Tibial artery (tissue), 4 donors: ENCODE results near the gene LYPLAL1.

ENCODE experiments used
- DNase-seq, 2 donors: peaks; one replicate each; pipeline ENCODE4 v3.0.0-alpha.2; 2019
- H3K27ac ChIP-seq, 2 donors: fragments of 200-600 bp; sonication (generic) in 1 of 2; 1 replicate in 1 of 2; 2 replicates in 1 of 2; pipeline ENCODE4 v1.5.1; 2018 to 2019; ENCODE audit warnings: mild to moderate bottlenecking in 1 of 2
- H3K27me3 ChIP-seq, 2 donors: fragments of 200-600 bp; sonication (generic) in 1 of 2; one replicate each; pipeline versions ENCODE4 v1.5.1 to v1.6.0; 2016 to 2019
- H3K36me3 ChIP-seq, 3 donors: fragments of 200-600 bp; sonication (generic) in 2 of 3; one replicate each; pipeline ENCODE4 v1.5.1; 2016 to 2019; ENCODE audit warnings: mild to moderate bottlenecking in 2 of 3
- H3K4me1 ChIP-seq, 4 donors: fragments of 200-600 bp; sonication (generic) in 2 of 4; 1 replicate in 3 of 4; 2 replicates in 1 of 4; pipeline ENCODE4 v1.5.1; 2016 to 2019
- H3K4me3 ChIP-seq, 2 donors: fragments of 200-600 bp; sonication (generic) in 1 of 2; 1 replicate in 1 of 2; 2 replicates in 1 of 2; pipeline ENCODE4 v1.5.1; 2018 to 2019; ENCODE audit warnings: mild to moderate bottlenecking in 2 of 2
- H3K9me3 ChIP-seq, 3 donors: fragments of 200-600 bp; sonication (generic) in 1 of 3; one replicate each; pipeline ENCODE4 v1.5.1; 2016 to 2019
- intact Hi-C: fragments of 100-400 bp; cut with DNase I; formaldehyde crosslinking; loops from one replicate; pipeline ENCODE4 v1.15.0; 2023; ENCODE audit warnings: low total_unique reads
- TF ChIP-seq, protein P1 (sequence below), 2 experiments: fragments of 200-600 bp in 1 of 2; fragments of 450-650 bp in 1 of 2; IDR thresholded peaks; one replicate each; pipeline ENCODE4 v1.5.1; 2017 to 2019; ENCODE audit warnings: antibody characterized with exemption in 2 of 2, mild to moderate bottlenecking in 1 of 2, moderate library complexity in 1 of 2

LYPLAL1 gene

DNA sequence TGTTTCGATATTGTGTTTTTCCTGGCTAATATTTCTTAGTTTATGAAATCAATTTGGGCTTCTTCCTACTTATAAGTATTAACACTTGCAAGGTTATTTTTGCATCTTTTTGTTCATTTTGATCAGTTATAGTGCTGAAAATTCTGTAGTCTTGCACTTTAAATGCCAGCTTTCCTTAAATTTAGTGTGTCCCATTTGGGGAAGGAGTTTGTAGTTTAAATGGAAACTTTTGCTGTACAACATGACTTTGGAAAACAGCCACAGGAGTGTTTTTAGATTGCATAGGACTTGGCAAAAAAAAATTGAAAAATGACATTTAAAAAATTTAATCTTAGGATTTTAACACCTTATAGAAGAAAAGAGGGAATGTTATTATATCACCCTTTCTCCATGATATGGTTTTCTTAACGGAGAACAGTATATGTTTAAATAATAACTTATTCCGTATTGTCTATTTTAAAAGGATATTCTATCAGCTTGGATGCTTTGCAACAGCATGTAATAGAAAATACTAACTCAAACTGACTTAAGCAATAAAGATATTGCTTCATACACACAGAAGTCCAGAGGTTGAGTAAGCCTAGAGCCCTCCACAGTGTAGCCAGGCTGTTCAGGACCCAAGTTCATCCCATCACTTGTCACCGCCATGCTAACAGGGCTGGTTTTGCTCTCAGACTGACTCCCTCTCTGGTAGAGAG lies 53.8 kb downstream of the LYPLAL1 start:
- no peaks in the 10 kb centered on the region for H3K27me3 ChIP-seq
- H3K9me3 ChIP-seq = no peaks in the 10 kb centered on the region
- TF ChIP-seq, protein P1, sequence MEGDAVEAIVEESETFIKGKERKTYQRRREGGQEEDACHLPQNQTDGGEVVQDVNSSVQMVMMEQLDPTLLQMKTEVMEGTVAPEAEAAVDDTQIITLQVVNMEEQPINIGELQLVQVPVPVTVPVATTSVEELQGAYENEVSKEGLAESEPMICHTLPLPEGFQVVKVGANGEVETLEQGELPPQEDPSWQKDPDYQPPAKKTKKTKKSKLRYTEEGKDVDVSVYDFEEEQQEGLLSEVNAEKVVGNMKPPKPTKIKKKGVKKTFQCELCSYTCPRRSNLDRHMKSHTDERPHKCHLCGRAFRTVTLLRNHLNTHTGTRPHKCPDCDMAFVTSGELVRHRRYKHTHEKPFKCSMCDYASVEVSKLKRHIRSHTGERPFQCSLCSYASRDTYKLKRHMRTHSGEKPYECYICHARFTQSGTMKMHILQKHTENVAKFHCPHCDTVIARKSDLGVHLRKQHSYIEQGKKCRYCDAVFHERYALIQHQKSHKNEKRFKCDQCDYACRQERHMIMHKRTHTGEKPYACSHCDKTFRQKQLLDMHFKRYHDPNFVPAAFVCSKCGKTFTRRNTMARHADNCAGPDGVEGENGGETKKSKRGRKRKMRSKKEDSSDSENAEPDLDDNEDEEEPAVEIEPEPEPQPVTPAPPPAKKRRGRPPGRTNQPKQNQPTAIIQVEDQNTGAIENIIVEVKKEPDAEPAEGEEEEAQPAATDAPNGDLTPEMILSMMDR (IDR thresholded peaks at IDR 0.05) = no peak
- peaks cover 0 to 26% (median 7%) of the 10 kb centered on the region in 4 donors for H3K4me1 ChIP-seq
- DNase-seq = no peak
- intact Hi-C loops = no loop called here
- no peak overlapping the region for H3K4me3 ChIP-seq
- no peak overlapping the region for H3K27ac ChIP-seq
- peaks cover 7 to 9% (median 7%) of the 10 kb centered on the region in 3 donors for H3K36me3 ChIP-seq

GRCh38 chr1:219228058-219228419 lies 54.4 kb downstream of the LYPLAL1 start:
- TF ChIP-seq, protein P1 (IDR thresholded peaks at IDR 0.05) = no peak
- DNase-seq = no peak
- Histone ChIP-seq H3K4me3 (no peak overlapping the region), H3K4me1 (peaks cover 0 to 24% (median 4%) of the 10 kb centered on the region in 4 donors), H3K9me3 (no peaks in the 10 kb centered on the region), H3K36me3 (peaks cover 7 to 9% (median 7%) of the 10 kb centered on the region in 3 donors), H3K27ac (no peak overlapping the region), H3K27me3 (no peaks in the 10 kb centered on the region)
- intact Hi-C loops = no loop called here

GRCh38 chr1:219232890-219233289 lies 59.2 kb downstream of the LYPLAL1 start:
- intact Hi-C loops = no loop called here
- peaks cover 0 to 2% (median 0%) of the 10 kb centered on the region in 4 donors for H3K4me1 ChIP-seq
- no peaks in the 10 kb centered on the region for H3K9me3 ChIP-seq
- DNase-seq = no peak
- peaks cover 7 to 9% (median 7%) of the 10 kb centered on the region in 3 donors for H3K36me3 ChIP-seq
- TF ChIP-seq, protein P1 (IDR thresholded peaks at IDR 0.05) = no peak
- no peak overlapping the region for H3K4me3 ChIP-seq
- H3K27ac ChIP-seq = no peak overlapping the region
- no peaks in the 10 kb centered on the region for H3K27me3 ChIP-seq

- TF ChIP-seq, protein P1 (IDR thresholded peaks at IDR 0.05) = no peak
- DNase-seq = no peak
These were observed 62.3 kb downstream of the LYPLAL1 start for GRCh38 chr1:219235903-219236481.

GRCh38 chr1:219236933-219237610 lies 63.4 kb downstream of the LYPLAL1 start:
- Histone ChIP-seq H3K27me3 (no peaks in the 10 kb centered on the region), H3K4me3 (no peak overlapping the region), H3K9me3 (no peaks in the 10 kb centered on the region), H3K27ac (no peak overlapping the region), H3K36me3 (no peaks in the 10 kb centered on the region), H3K4me1 (no peaks in the 10 kb centered on the region)
- TF ChIP-seq, protein P1 (IDR thresholded peaks at IDR 0.05) = no peak
- no peak for DNase-seq
- intact Hi-C loops = no loop called here

More at GRCh38 chr1:219235903-219236481, 62.3 kb downstream of the LYPLAL1 start:
- H3K27ac ChIP-seq = no peak overlapping the region
- no peaks in the 10 kb centered on the region for H3K27me3 ChIP-seq
- no peak overlapping the region for H3K4me3 ChIP-seq
- no peaks in the 10 kb centered on the region for H3K4me1 ChIP-seq
- intact Hi-C loops = no loop called here
- H3K9me3 ChIP-seq = no peaks in the 10 kb centered on the region
- H3K36me3 ChIP-seq = no peaks in the 10 kb centered on the region
